A673 (cell line): Measurements from ENCODE around the gene TOP2B. TPM values are rescaled to one million over a fixed set of nuclear protein-coding genes. Genes with fewer than 3 reads are reported as not detected.

ENCODE experiments used
- BruUV-seq: library from RNA; stranded (reverse); fragments of 400-500 nt; replicated peaks from 2 replicates; lab custom pipeline; 2021; lab: Mats Ljungman, UMichigan
- CTCF ChIA-PET: fragments of 300-600 bp; sonication (Branson Sonifier 250); formaldehyde crosslinking; loops from one replicate; lab custom pipeline; 2022; ENCODE audit warnings: antibody characterized with exemption; lab: Charles Lee
- POLR2A ChIA-PET: fragments of 300-600 bp; sonication (Branson Sonifier 250); formaldehyde crosslinking; loops from one replicate; lab custom pipeline; 2022; ENCODE audit warnings: antibody characterized with exemption; ENCODE audit not compliant: low non-redundant PET; lab: Charles Lee
- DNase-seq: peaks from one replicate; pipeline ENCODE4 v3.0.0-alpha.2; 2015; ENCODE audit warnings: low spot score
- H3K27ac ChIP-seq: fragments of 200-600 bp; sonication (generic); 2 replicates; pipeline ENCODE4 v1.5.1; 2016; ENCODE audit warnings: mixed run types, low read depth, mild to moderate bottlenecking, mixed read lengths, antibody characterized with exemption, low read length; ENCODE audit not compliant: poor library complexity, severe bottlenecking
- H3K27me3 ChIP-seq: fragments of 200-600 bp; sonication (generic); replicated peaks from 2 replicates; pipeline ENCODE4 v1.6.1; 2017; ENCODE audit warnings: mixed run types, low read depth, mild to moderate bottlenecking, mixed read lengths, antibody characterized with exemption, low read length; ENCODE audit not compliant: insufficient read depth, poor library complexity
- H3K36me3 ChIP-seq: fragments of 200-600 bp; sonication (generic); 2 replicates; pipeline ENCODE4 v1.6.1; 2016; ENCODE audit warnings: mixed run types, mild to moderate bottlenecking, mixed read lengths, antibody characterized with exemption, low read length; ENCODE audit not compliant: insufficient read depth, poor library complexity, severe bottlenecking
- H3K4me1 ChIP-seq: fragments of 200-600 bp; sonication (generic); 2 replicates; pipeline ENCODE4 v1.6.1; 2017; ENCODE audit warnings: mixed run types, mild to moderate bottlenecking, mixed read lengths, antibody characterized with exemption, low read length; ENCODE audit not compliant: insufficient read depth, poor library complexity, severe bottlenecking
- H3K4me3 ChIP-seq: fragments of 200-600 bp; sonication (generic); 2 replicates; pipeline ENCODE4 v1.5.1; 2016; ENCODE audit warnings: low read depth, mixed run types, mild to moderate bottlenecking, mixed read lengths, low read length; ENCODE audit not compliant: poor library complexity, severe bottlenecking
- H3K9me3 ChIP-seq: fragments of 200-600 bp; sonication (generic); 2 replicates; pipeline ENCODE4 v1.6.1; 2016; ENCODE audit warnings: mixed run types, low read depth, mild to moderate bottlenecking, mixed read lengths, antibody characterized with exemption, low read length; ENCODE audit not compliant: poor library complexity, severe bottlenecking
- EZH2 ChIP-seq: fragments of 200-600 bp; sonication (generic); IDR thresholded peaks from 2 replicates; pipeline ENCODE4 v1.6.1; 2017; ENCODE audit warnings: borderline replicate concordance, low read depth, mild to moderate bottlenecking, mixed read lengths, antibody characterized with exemption, low read length; ENCODE audit not compliant: poor library complexity, severe bottlenecking
- intact Hi-C: fragments of 100-400 bp; cut with micrococcal nuclease; formaldehyde crosslinking; loops from one replicate; pipeline ENCODE4 v1.10.0; 2022; ENCODE audit not compliant: unreplicated experiment
- microRNA-seq: library from miRNA; unstranded; fragments of <30 nt; microRNA quantifications from one replicate; pipeline ENCODE4 v1.2.0, GENCODE V29; 2021
- total RNA-seq: library from RNA; stranded (reverse); gene quantifications from 2 replicates; pipeline ENCODE4 v1.2.3, GENCODE V29; 2021
- TF ChIP-seq, protein P1 (sequence below): fragments of 300-800, 200-600 bp; sonication (generic); conservative IDR thresholded peaks from 2 replicates; pipeline ENCODE4 v1.5.1; 2017; ENCODE audit warnings: low read depth, mild to moderate bottlenecking, antibody characterized with exemption, low read length, moderate library complexity, mixed read lengths

Gene TOP2B
- total RNA-seq, 1 experiment from 2014 or later, result 154 TPM

DNA sequence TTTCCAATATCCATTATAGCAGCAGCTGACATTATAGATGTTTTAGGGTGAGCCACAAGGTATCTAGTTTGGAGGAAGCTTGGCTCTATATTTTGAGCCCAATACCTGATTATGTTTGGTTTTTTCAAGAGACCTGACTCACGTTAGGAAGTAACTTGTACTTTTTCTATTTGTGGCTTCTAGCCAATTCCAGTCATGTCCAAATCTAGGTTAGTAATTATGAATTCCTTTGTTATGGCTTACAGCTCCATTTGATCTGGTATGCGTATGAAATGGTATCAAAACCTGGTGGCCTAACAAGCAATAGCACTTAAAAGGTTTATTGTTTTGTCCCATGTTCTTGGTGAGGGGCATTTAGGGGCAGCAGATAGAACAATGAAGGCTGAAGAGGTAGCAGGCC lies 115.9 kb downstream of the TOP2B start:
- H3K27ac ChIP-seq, result no peak overlapping the region
- ChIA-PET POLR2A (no interaction called here), CTCF (no interaction called here)
- no TSS peak for BruUV-seq
- TF ChIP-seq, protein P1, sequence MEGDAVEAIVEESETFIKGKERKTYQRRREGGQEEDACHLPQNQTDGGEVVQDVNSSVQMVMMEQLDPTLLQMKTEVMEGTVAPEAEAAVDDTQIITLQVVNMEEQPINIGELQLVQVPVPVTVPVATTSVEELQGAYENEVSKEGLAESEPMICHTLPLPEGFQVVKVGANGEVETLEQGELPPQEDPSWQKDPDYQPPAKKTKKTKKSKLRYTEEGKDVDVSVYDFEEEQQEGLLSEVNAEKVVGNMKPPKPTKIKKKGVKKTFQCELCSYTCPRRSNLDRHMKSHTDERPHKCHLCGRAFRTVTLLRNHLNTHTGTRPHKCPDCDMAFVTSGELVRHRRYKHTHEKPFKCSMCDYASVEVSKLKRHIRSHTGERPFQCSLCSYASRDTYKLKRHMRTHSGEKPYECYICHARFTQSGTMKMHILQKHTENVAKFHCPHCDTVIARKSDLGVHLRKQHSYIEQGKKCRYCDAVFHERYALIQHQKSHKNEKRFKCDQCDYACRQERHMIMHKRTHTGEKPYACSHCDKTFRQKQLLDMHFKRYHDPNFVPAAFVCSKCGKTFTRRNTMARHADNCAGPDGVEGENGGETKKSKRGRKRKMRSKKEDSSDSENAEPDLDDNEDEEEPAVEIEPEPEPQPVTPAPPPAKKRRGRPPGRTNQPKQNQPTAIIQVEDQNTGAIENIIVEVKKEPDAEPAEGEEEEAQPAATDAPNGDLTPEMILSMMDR, result no peak
- TF ChIP-seq EZH2, result no peak
- no peak overlapping the region for H3K4me3 ChIP-seq
- no peaks in the 10 kb centered on the region for H3K9me3 ChIP-seq
- intact Hi-C loops, result no loop called here
- no peaks in the 10 kb centered on the region for H3K4me1 ChIP-seq
- H3K36me3 ChIP-seq, result no peaks in the 10 kb centered on the region
- H3K27me3 ChIP-seq, result no peaks in the 10 kb centered on the region
- no peak for DNase-seq

DNA sequence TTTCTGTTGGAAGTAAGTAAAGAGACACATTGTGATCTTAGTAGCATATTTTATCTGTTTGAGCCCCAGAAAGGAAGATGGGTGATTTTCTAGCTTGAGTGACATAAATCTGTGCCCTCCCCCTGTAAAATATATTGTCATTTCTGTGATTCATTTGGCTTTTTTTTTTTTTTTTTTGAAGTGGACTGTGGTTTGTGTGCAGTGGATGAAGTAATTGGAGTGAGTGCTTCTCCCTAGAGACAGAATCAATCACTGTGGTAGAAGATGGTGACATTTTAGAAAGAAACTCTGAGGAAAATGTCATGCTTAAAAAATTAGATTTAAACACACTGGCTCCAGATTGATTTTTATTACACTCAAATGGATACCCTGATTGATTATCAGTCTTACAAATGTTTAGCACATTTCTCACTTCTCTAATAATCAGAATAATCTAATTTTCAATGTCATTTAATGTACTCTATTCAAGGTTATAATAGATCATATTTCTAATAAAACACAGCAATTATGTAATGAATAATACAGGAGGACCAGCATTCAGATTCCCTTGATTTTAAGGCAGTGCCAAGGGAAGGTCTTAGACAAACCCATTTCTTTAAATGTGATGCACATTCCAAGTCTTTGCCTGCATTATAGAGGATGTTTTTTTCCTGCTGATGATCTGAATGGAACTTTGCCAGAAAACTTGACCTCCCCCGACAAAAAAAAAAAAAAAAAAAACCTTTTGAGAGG lies 116.6 kb downstream of the TOP2B start:
- no peak overlapping the region for H3K4me3 ChIP-seq
- no peak overlapping the region for H3K27ac ChIP-seq
- no peaks in the 10 kb centered on the region for H3K36me3 ChIP-seq
- intact Hi-C loops, result no loop called here
- H3K27me3 ChIP-seq, result no peaks in the 10 kb centered on the region
- peak; percentile 7 for DNase-seq
- H3K9me3 ChIP-seq, result no peaks in the 10 kb centered on the region
- H3K4me1 ChIP-seq, result no peaks in the 10 kb centered on the region
- POLR2A ChIA-PET, result no interaction called here
- no TSS peak for BruUV-seq
- TF ChIP-seq, protein P1, result no peak
- CTCF ChIA-PET, result no interaction called here

Small RNA genes within 50 kb of the gene (microRNA-seq; reads per million reads assigned to microRNA genes)
- not detected for gene MIR4442

Other genes with a start within 250 kb of the TOP2B start
- gene RARB, start 236.6 kb downstream of the TOP2B start, total RNA-seq, result 0.24 and 0.44 TPM in 2 replicates
- 30.4 and 37.0 TPM in 2 replicates for gene NGLY1, start 118.5 kb upstream of the TOP2B start, total RNA-seq
- 7.6 and 8.7 TPM in 2 replicates for gene OXSM, start 125.2 kb upstream of the TOP2B start, total RNA-seq